T-cell (primary cell): ENCODE results near the gene CCNE1. TPM values are rescaled to one million over a fixed set of nuclear protein-coding genes. Genes with fewer than 3 reads are reported as not detected.
A peak's percentile ranks its signal among the peaks of the same experiment; 100 is the strongest.

Experiments used
- ATAC-seq, 4 experiments: fragments of 200-7000 bp in 3 of 4; fragments of 150-1000 bp in 1 of 4; cut with Tn5 transposase; replicated peaks in 1 of 4; 1 replicate in 3 of 4; 2 replicates in 1 of 4; pipeline ENCODE4 v1.10.0; 2021; ENCODE audit warnings: moderate library complexity in 3 of 4, mild to moderate bottlenecking in 2 of 4, moderate number of reproducible peaks in 1 of 4
- CTCF ChIA-PET, 2 donors: fragments of 300-600 bp; sonication (Branson Sonifier 250); formaldehyde crosslinking; loops; one replicate each; lab custom pipeline; 2022; ENCODE audit warnings: antibody characterized with exemption in 2 of 2; lab: Charles Lee
- POLR2A ChIA-PET, 2 donors: fragments of 300-600 bp; sonication (Branson Sonifier 250); formaldehyde crosslinking; loops; one replicate each; lab custom pipeline; 2022; ENCODE audit warnings: antibody characterized with exemption in 2 of 2; lab: Charles Lee
- DNase-seq, 35 experiments: peaks; one replicate each; pipeline versions ENCODE4 v3.0.0 to v3.0.0-alpha.2; 2013 to 2023
- H3K27ac ChIP-seq: one replicate; pipeline ENCODE4 v1.5.1; 2013; ENCODE audit warnings: low read length
- H3K27me3 ChIP-seq, 2 experiments: replicated peaks in 1 of 2; 1 replicate in 1 of 2; 2 replicates in 1 of 2; pipeline versions ENCODE4 v1.6.1 to v1.7.0; 2013; ENCODE audit warnings: low read length in 1 of 2, mixed read lengths in 1 of 2; ENCODE audit not compliant: control insufficient read depth in 2 of 2, insufficient read depth in 2 of 2; ENCODE audit errors: extremely low read depth in 1 of 2
- H3K36me3 ChIP-seq, 2 donors: 1 replicate in 1 of 2; 2 replicates in 1 of 2; pipeline versions ENCODE4 v1.6.1 to v1.7.0; 2013; ENCODE audit warnings: low read length in 1 of 2; ENCODE audit not compliant: control insufficient read depth in 2 of 2, insufficient read depth in 1 of 2; ENCODE audit errors: extremely low read depth in 1 of 2
- H3K4me1 ChIP-seq, 2 experiments: 1 replicate in 1 of 2; 2 replicates in 1 of 2; pipeline versions ENCODE4 v1.6.1 to v1.7.0; 2013; ENCODE audit warnings: low read length in 2 of 2, mixed read lengths in 1 of 2; ENCODE audit not compliant: insufficient read depth in 2 of 2, control insufficient read depth in 1 of 2; ENCODE audit errors: extremely low read depth in 1 of 2
- H3K4me3 ChIP-seq, 2 donors: 1 replicate in 1 of 2; 2 replicates in 1 of 2; pipeline versions ENCODE4 v1.5.1 to v1.7.0; 2013; ENCODE audit warnings: mild to moderate bottlenecking in 2 of 2, low read length in 1 of 2, moderate library complexity in 1 of 2; ENCODE audit not compliant: control insufficient read depth in 1 of 2; ENCODE audit errors: extremely low read depth in 1 of 2
- H3K9me3 ChIP-seq: 2 replicates; pipeline ENCODE4 v1.7.0; 2013
- H3K27ac Mint-ChIP-seq, 2 donors: one replicate each; pipeline ENCODE4 v1.8.0; 2020 to 2021; ENCODE audit warnings: mild to moderate bottlenecking in 2 of 2, mixed read lengths in 2 of 2
- H3K27me3 Mint-ChIP-seq, 2 donors: one replicate each; pipeline ENCODE4 v1.8.0; 2021 to 2022; ENCODE audit warnings: mixed read lengths in 2 of 2
- H3K36me3 Mint-ChIP-seq: one replicate; pipeline ENCODE4 v1.8.0; 2021; ENCODE audit warnings: mixed read lengths
- H3K4me1 Mint-ChIP-seq, 3 donors: one replicate each; pipeline ENCODE4 v1.8.0; 2020 to 2022; ENCODE audit warnings: mixed read lengths in 3 of 3, mild to moderate bottlenecking in 1 of 3
- H3K4me3 Mint-ChIP-seq, 3 donors: one replicate each; pipeline ENCODE4 v1.8.0; 2020 to 2022; ENCODE audit warnings: mild to moderate bottlenecking in 3 of 3, mixed read lengths in 3 of 3, moderate library complexity in 3 of 3
- H3K9me3 Mint-ChIP-seq, 3 donors: one replicate each; pipeline ENCODE4 v1.8.0; 2020 to 2022; ENCODE audit warnings: mixed read lengths in 3 of 3
- WGBS: methylation state at CpG from one replicate; pipeline ENCODE4 v1.1.5; 2013; ENCODE audit warnings: missing lambda C conversion rate; ENCODE audit not compliant: insufficient coverage; 5-methylcytosine and 5-hydroxymethylcytosine counted together
- total RNA-seq, 35 experiments: library from RNA in 6 of 35; stranded (reverse) in 6 of 35; fragments of 120-200 nt in 1 of 35; gene quantifications; one replicate each; pipeline versions ENCODE4 v1.2.1 to v1.2.4 and lab custom pipeline; 2013 to 2026

CCNE1 gene
- total RNA-seq, 5 donors from 2014 or later (not counting 1 experiment from before 2014, with no cell fraction given): 4.1 to 10.1 (median 6.0) TPM

- H3K27me3 ChIP-seq: peaks cover 0 to 16% of the 10 kb centered on the region in 2 experiments
- H3K4me3 Mint-ChIP-seq: no peak overlapping the region
- CTCF ChIA-PET: interaction anchor here in 1 of 2 donors (0.6 kb wide), 1 partner anchor 13 kb away, joined by 5 read pairs; no protein-coding TSS in a partner anchor
- no peaks in the 10 kb centered on the region for H3K36me3 ChIP-seq
- H3K9me3 ChIP-seq: no peaks in the 10 kb centered on the region
- ATAC-seq: no peak
- peaks cover 0 to 2% of the 10 kb centered on the region in 2 donors for H3K27me3 Mint-ChIP-seq
- peaks cover 0 to 6% (median 0%) of the 10 kb centered on the region in 3 donors for H3K4me1 Mint-ChIP-seq
- no peak overlapping the region for H3K27ac Mint-ChIP-seq
- DNase-seq: no peak
- no peaks in the 10 kb centered on the region for H3K36me3 Mint-ChIP-seq
- 96% methylated on average over 5 of the region's 8 CpGs for WGBS
- H3K4me3 ChIP-seq: no peak overlapping the region
- H3K4me1 ChIP-seq: no peaks in the 10 kb centered on the region
- H3K27ac ChIP-seq: no peak overlapping the region
- POLR2A ChIA-PET: no interaction called here
- no peaks in the 10 kb centered on the region for H3K9me3 Mint-ChIP-seq
Observed at GRCh38 chr19:29769997-29770396, 41.8 kb upstream of the CCNE1 start.

GRCh38 chr19:29770648-29771047, 41.1 kb upstream of the CCNE1 start:
- H3K9me3 ChIP-seq: no peaks in the 10 kb centered on the region
- no peak for DNase-seq
- ChIA-PET CTCF (no interaction called here), POLR2A (no interaction called here)
- no peaks in the 10 kb centered on the region for H3K36me3 ChIP-seq
- no peaks in the 10 kb centered on the region for H3K36me3 Mint-ChIP-seq
- H3K4me1 Mint-ChIP-seq: peaks cover 0 to 6% (median 0%) of the 10 kb centered on the region in 3 donors
- no peak for ATAC-seq
- H3K4me3 Mint-ChIP-seq: no peak overlapping the region
- WGBS: no CpG with 5 or more reads among the region's 7 CpGs
- no peak overlapping the region for H3K27ac Mint-ChIP-seq
- peaks cover 0 to 2% of the 10 kb centered on the region in 2 donors for H3K27me3 Mint-ChIP-seq
- H3K4me3 ChIP-seq: no peak overlapping the region
- no peaks in the 10 kb centered on the region for H3K4me1 ChIP-seq
- no peak overlapping the region for H3K27ac ChIP-seq
- H3K9me3 Mint-ChIP-seq: no peaks in the 10 kb centered on the region
- peaks cover 0 to 16% of the 10 kb centered on the region in 2 experiments for H3K27me3 ChIP-seq

GRCh38 chr19:29771708-29772414, 39.9 kb upstream of the CCNE1 start:
- Histone ChIP-seq H3K27ac (no peak overlapping the region), H3K9me3 (no peaks in the 10 kb centered on the region), H3K4me1 (no peaks in the 10 kb centered on the region), H3K36me3 (no peaks in the 10 kb centered on the region), H3K4me3 (no peak overlapping the region), H3K27me3 (peaks cover 0 to 20% of the 10 kb centered on the region in 2 experiments)
- CTCF ChIA-PET: no interaction called here
- H3K27me3 Mint-ChIP-seq: peaks cover 0 to 2% of the 10 kb centered on the region in 2 donors
- H3K4me1 Mint-ChIP-seq: peaks cover 0 to 6% (median 0%) of the 10 kb centered on the region in 3 donors
- H3K4me3 Mint-ChIP-seq: no peak overlapping the region
- H3K27ac Mint-ChIP-seq: no peak overlapping the region
- WGBS: 44% methylated on average over 13 of the region's 14 CpGs
- peak in 3 of 4 experiments; percentile 40 to 63 (median 48) for ATAC-seq
- no peaks in the 10 kb centered on the region for H3K9me3 Mint-ChIP-seq
- peak in 18 of 35 experiments; percentile 4 to 47 (median 16) for DNase-seq
- no peaks in the 10 kb centered on the region for H3K36me3 Mint-ChIP-seq
- POLR2A ChIA-PET: no interaction called here

DNA sequence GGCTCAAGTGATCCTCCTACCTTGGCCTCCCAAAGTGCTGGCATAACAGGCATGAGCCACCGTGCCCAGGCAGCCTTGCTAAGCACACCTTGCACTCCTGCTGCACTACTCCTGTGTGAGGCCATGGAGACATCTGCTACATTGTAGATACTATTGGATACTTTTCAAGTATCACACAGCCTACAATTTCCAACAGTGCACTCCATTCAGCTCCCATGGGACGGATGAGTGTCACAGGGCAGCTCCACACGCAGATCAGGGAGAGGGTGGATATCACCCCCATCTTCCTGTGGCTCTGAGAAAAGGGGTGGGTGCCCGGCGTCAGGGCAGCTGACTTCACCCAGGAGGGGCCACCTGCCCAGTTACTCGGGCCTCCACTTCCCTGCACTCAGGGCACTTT, 39.1 kb upstream of the CCNE1 start:
- no peak overlapping the region for H3K4me3 Mint-ChIP-seq
- POLR2A ChIA-PET: no interaction called here
- H3K27ac Mint-ChIP-seq: no peak overlapping the region

DNA sequence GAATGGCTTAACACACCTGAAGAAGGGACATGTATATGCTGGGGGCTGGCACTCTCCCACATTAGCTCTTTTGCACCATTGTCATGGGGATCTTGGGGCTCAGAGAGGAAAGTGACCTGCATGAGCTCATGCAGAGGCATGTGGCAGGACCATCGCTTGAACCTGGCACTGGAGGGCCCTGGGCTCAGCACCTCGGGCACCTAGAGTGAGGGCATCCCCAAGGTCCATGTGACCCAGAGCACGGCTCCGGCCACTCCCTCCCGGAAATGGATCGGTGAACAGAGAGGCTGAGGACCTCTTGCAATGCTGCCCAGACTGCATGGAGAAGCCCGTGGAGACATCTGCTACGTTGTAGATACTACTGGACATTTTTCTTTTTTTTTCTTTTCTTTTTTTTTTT, 38.6 kb upstream of the CCNE1 start:
- CTCF ChIA-PET: no interaction called here
- DNase-seq (no peak), ATAC-seq (no peak)
- H3K36me3 Mint-ChIP-seq: no peaks in the 10 kb centered on the region
- H3K4me1 Mint-ChIP-seq: peaks cover 0 to 6% (median 0%) of the 10 kb centered on the region in 3 donors
- no peak overlapping the region for H3K27ac Mint-ChIP-seq
- H3K27me3 ChIP-seq: peaks cover 0 to 19% of the 10 kb centered on the region in 2 experiments
- H3K4me1 ChIP-seq: no peaks in the 10 kb centered on the region
- no peaks in the 10 kb centered on the region for H3K36me3 ChIP-seq
- H3K27me3 Mint-ChIP-seq: peaks cover 0 to 2% of the 10 kb centered on the region in 2 donors
- POLR2A ChIA-PET: no interaction called here
- no peaks in the 10 kb centered on the region for H3K9me3 Mint-ChIP-seq
- no peak overlapping the region for H3K4me3 Mint-ChIP-seq
- H3K9me3 ChIP-seq: no peaks in the 10 kb centered on the region
- no peak overlapping the region for H3K4me3 ChIP-seq
- no peak overlapping the region for H3K27ac ChIP-seq
- WGBS: 86% methylated on average over 5 of the region's 8 CpGs

More for the DNA sequence above, 39.1 kb upstream of the CCNE1 start:
- H3K4me1 Mint-ChIP-seq: peaks cover 0 to 6% (median 0%) of the 10 kb centered on the region in 3 donors
- CTCF ChIA-PET: no interaction called here
- 87% methylated on average over 4 of the region's 6 CpGs for WGBS
- peaks cover 0 to 2% of the 10 kb centered on the region in 2 donors for H3K27me3 Mint-ChIP-seq
- Histone ChIP-seq H3K27me3 (peaks cover 0 to 21% of the 10 kb centered on the region in 2 experiments), H3K4me1 (no peaks in the 10 kb centered on the region), H3K36me3 (no peaks in the 10 kb centered on the region), H3K9me3 (no peaks in the 10 kb centered on the region), H3K27ac (no peak overlapping the region), H3K4me3 (no peak overlapping the region)
- DNase-seq: no peak
- no peak for ATAC-seq
- no peaks in the 10 kb centered on the region for H3K9me3 Mint-ChIP-seq
- no peaks in the 10 kb centered on the region for H3K36me3 Mint-ChIP-seq

DNA sequence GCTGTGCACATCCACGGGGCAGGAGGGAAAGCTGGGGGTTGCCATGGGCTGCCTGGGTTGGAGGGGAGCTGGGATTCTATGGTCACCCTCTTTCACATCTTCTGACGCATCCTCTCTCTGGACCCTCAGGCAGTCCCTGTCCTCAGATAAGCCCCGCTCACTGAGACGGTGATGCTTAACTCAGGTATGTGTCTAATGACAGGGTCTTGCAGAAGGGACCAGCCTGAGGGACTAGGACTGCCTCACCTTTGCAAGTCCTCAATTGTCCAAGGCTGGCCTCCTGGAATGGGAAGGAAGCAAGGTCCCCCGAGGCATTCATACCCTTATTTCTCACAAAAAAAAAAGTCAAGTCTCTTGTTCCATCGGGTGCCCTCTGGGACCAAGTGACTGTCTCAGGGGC, 37.7 kb upstream of the CCNE1 start:
- peaks cover 0 to 6% (median 0%) of the 10 kb centered on the region in 3 donors for H3K4me1 Mint-ChIP-seq
- Histone ChIP-seq H3K4me3 (no peak overlapping the region), H3K9me3 (no peaks in the 10 kb centered on the region), H3K36me3 (no peaks in the 10 kb centered on the region), H3K27ac (no peak overlapping the region), H3K27me3 (peaks cover 0 to 14% of the 10 kb centered on the region in 2 experiments), H3K4me1 (no peaks in the 10 kb centered on the region)
- DNase-seq (no peak), ATAC-seq (no peak)
- no peaks in the 10 kb centered on the region for H3K9me3 Mint-ChIP-seq
- H3K27ac Mint-ChIP-seq: no peak overlapping the region
- H3K27me3 Mint-ChIP-seq: peaks cover 0 to 4% of the 10 kb centered on the region in 2 donors
- H3K4me3 Mint-ChIP-seq: no peak overlapping the region
- 82% methylated on average over 5 of the region's 6 CpGs for WGBS
- ChIA-PET CTCF (no interaction called here), POLR2A (no interaction called here)
- no peaks in the 10 kb centered on the region for H3K36me3 Mint-ChIP-seq
